Measurements from ENCODE around the gene CSNK2A1. TPM values are rescaled to one million over a fixed set of nuclear protein-coding genes. Genes with fewer than 3 reads are reported as not detected.

The CSNK2A1 gene
- total RNA-seq, 5 donors from 2014 or later (not counting 1 experiment from before 2014, with no cell fraction given): 73.7 to 84.4 (median 77.4) TPM

- no CpG with 5 or more reads among the region's 1 CpG for WGBS (ENCODE audit: insufficient coverage)
- CTCF ChIA-PET: no interaction called here
Observed at GRCh38 chr20:547394-547793, 3.8 kb upstream of the CSNK2A1 start.

GRCh38 chr20:546353-546752 lies 2.8 kb upstream of the CSNK2A1 start:
- WGBS (ENCODE audit: insufficient coverage): 90% methylated on average over 2 of the region's 3 CpGs
- Mint-ChIP-seq H3K27me3 (peaks cover 15 to 24% of the 10 kb centered on the region in 2 donors), H3K4me1 (peaks cover 29 to 35% (median 30%) of the 10 kb centered on the region in 3 donors), H3K36me3 (peaks cover 3% of the 10 kb centered on the region), H3K4me3 (no peak overlapping the region), H3K27ac (no peak overlapping the region), H3K9me3 (peaks cover 0 to 4% (median 0%) of the 10 kb centered on the region in 3 donors)
- H3K4me1 ChIP-seq (ENCODE audit: control insufficient read depth in 1 of 2, extremely low read depth in 1 of 2, insufficient read depth in 2 of 2, low read length in 2 of 2): peaks cover 10 to 21% of the 10 kb centered on the region in 2 experiments
- DNase-seq (no peak), ATAC-seq (replicated peaks in 1 of 4) (no peak)
- ChIA-PET POLR2A (no interaction called here), CTCF (no interaction called here)
- H3K4me3 ChIP-seq (ENCODE audit: control insufficient read depth in 1 of 2, extremely low read depth in 1 of 2, low read length in 1 of 2): no peak overlapping the region
- H3K36me3 ChIP-seq (ENCODE audit: control insufficient read depth in 2 of 2, extremely low read depth in 1 of 2, insufficient read depth in 1 of 2, low read length in 1 of 2): no peaks in the 10 kb centered on the region
- peaks cover 0 to 5% of the 10 kb centered on the region in 2 experiments for H3K27me3 ChIP-seq (replicated peaks in 1 of 2; ENCODE audit: control insufficient read depth in 2 of 2, extremely low read depth in 1 of 2, insufficient read depth in 2 of 2, low read length in 1 of 2)
- no peak overlapping the region for H3K27ac ChIP-seq (ENCODE audit: low read length)
- H3K9me3 ChIP-seq: no peaks in the 10 kb centered on the region

More at GRCh38 chr20:547394-547793, 3.8 kb upstream of the CSNK2A1 start:
- H3K4me1 Mint-ChIP-seq: peaks cover 19 to 25% (median 19%) of the 10 kb centered on the region in 3 donors
- peaks cover 0 to 4% (median 0%) of the 10 kb centered on the region in 3 donors for H3K9me3 Mint-ChIP-seq
- H3K27me3 Mint-ChIP-seq: peaks cover 18 to 34% of the 10 kb centered on the region in 2 donors
- Histone ChIP-seq H3K27me3 (replicated peaks in 1 of 2; ENCODE audit: control insufficient read depth in 2 of 2, extremely low read depth in 1 of 2, insufficient read depth in 2 of 2, low read length in 1 of 2) (peaks cover 0 to 8% of the 10 kb centered on the region in 2 experiments), H3K36me3 (ENCODE audit: control insufficient read depth in 2 of 2, extremely low read depth in 1 of 2, insufficient read depth in 1 of 2, low read length in 1 of 2) (no peaks in the 10 kb centered on the region), H3K27ac (ENCODE audit: low read length) (no peak overlapping the region), H3K4me1 (ENCODE audit: control insufficient read depth in 1 of 2, extremely low read depth in 1 of 2, insufficient read depth in 2 of 2, low read length in 2 of 2) (peaks cover 6 to 14% of the 10 kb centered on the region in 2 experiments), H3K9me3 (no peaks in the 10 kb centered on the region), H3K4me3 (ENCODE audit: control insufficient read depth in 1 of 2, extremely low read depth in 1 of 2, low read length in 1 of 2) (no peak overlapping the region)
- POLR2A ChIA-PET: no interaction called here
- peaks cover 3% of the 10 kb centered on the region for H3K36me3 Mint-ChIP-seq
- no peak overlapping the region for H3K27ac Mint-ChIP-seq
- ATAC-seq (replicated peaks in 1 of 4) (no peak), DNase-seq (no peak)
- no peak overlapping the region for H3K4me3 Mint-ChIP-seq

GRCh38 chr20:544153-544725 lies 649 bp upstream of the CSNK2A1 start:
- Histone ChIP-seq H3K9me3 (no peaks in the 10 kb centered on the region), H3K27me3 (replicated peaks in 1 of 2; ENCODE audit: control insufficient read depth in 2 of 2, extremely low read depth in 1 of 2, insufficient read depth in 2 of 2, low read length in 1 of 2) (no peaks in the 10 kb centered on the region), H3K4me1 (ENCODE audit: control insufficient read depth in 1 of 2, extremely low read depth in 1 of 2, insufficient read depth in 2 of 2, low read length in 2 of 2) (peaks cover 10 to 22% of the 10 kb centered on the region in 2 experiments), H3K4me3 (ENCODE audit: control insufficient read depth in 1 of 2, extremely low read depth in 1 of 2, low read length in 1 of 2) (peak overlapping the region in 1 of 2 donors; percentile 97), H3K27ac (ENCODE audit: low read length) (peak overlapping the region; percentile 95), H3K36me3 (ENCODE audit: control insufficient read depth in 2 of 2, extremely low read depth in 1 of 2, insufficient read depth in 1 of 2, low read length in 1 of 2) (no peaks in the 10 kb centered on the region)
- Mint-ChIP-seq H3K4me3 (peak overlapping the region; percentile 91 to 96 (median 92)), H3K36me3 (peaks cover 15% of the 10 kb centered on the region), H3K9me3 (peaks cover 0 to 7% (median 4%) of the 10 kb centered on the region in 3 donors), H3K27ac (peak overlapping the region; percentile 99 to 100), H3K4me1 (peaks cover 49 to 57% (median 50%) of the 10 kb centered on the region in 3 donors), H3K27me3 (peaks cover 4 to 8% of the 10 kb centered on the region in 2 donors)
- CTCF ChIA-PET: interaction anchor here (0.6 to 2.1 kb wide), 6 partner anchors 101 to 289 kb away, joined by 3 to 9 read pairs (median 5); partner anchors contain the start of genes FAM110A (in 1 of the 2) and RBCK1 (in 1 of the 2)
- 91% methylated on average over 2 of the region's 6 CpGs for WGBS (ENCODE audit: insufficient coverage)
- ATAC-seq (replicated peaks in 1 of 4): no peak
- POLR2A ChIA-PET: interaction anchor here (0.5 to 0.6 kb wide), 3 partner anchors 256 to 1529 kb away, joined by 3 to 5 read pairs (median 5); no protein-coding TSS in a partner anchor
- DNase-seq: no peak

GRCh38 chr20:542777-543368 lies 717 bp downstream of the CSNK2A1 start:
- Histone ChIP-seq H3K9me3 (no peaks in the 10 kb centered on the region), H3K27me3 (replicated peaks in 1 of 2; ENCODE audit: control insufficient read depth in 2 of 2, extremely low read depth in 1 of 2, insufficient read depth in 2 of 2, low read length in 1 of 2) (no peaks in the 10 kb centered on the region), H3K27ac (ENCODE audit: low read length) (no peak overlapping the region), H3K36me3 (ENCODE audit: control insufficient read depth in 2 of 2, extremely low read depth in 1 of 2, insufficient read depth in 1 of 2, low read length in 1 of 2) (no peaks in the 10 kb centered on the region), H3K4me1 (ENCODE audit: control insufficient read depth in 1 of 2, extremely low read depth in 1 of 2, insufficient read depth in 2 of 2, low read length in 2 of 2) (peaks cover 10 to 28% of the 10 kb centered on the region in 2 experiments), H3K4me3 (ENCODE audit: control insufficient read depth in 1 of 2, extremely low read depth in 1 of 2, low read length in 1 of 2) (peak overlapping the region; percentile 91 to 97)
- DNase-seq (peak in 10 of 35 experiments; percentile 1 to 23 (median 4)), ATAC-seq (replicated peaks in 1 of 4) (no peak)
- ChIA-PET CTCF (interaction anchor here in 1 of 2 donors (1.5 to 2.1 kb wide), 3 partner anchors 102 to 188 kb away, joined by 6 to 9 read pairs (median 6); partner anchors contain the start of gene RBCK1), POLR2A (no interaction called here)
- H3K36me3 Mint-ChIP-seq: peaks cover 21% of the 10 kb centered on the region
- H3K4me3 Mint-ChIP-seq: peak overlapping the region; percentile 91 to 96 (median 92)
- 1% methylated on average over 8 of the region's 12 CpGs for WGBS (ENCODE audit: insufficient coverage)
- H3K4me1 Mint-ChIP-seq: peaks cover 62 to 70% (median 63%) of the 10 kb centered on the region in 3 donors
- peaks cover 4% of the 10 kb centered on the region in 2 donors for H3K27me3 Mint-ChIP-seq
- H3K9me3 Mint-ChIP-seq: peaks cover 0 to 7% (median 4%) of the 10 kb centered on the region in 3 donors
- H3K27ac Mint-ChIP-seq: peak overlapping the region; percentile 28 to 57

GRCh38 chr20:540391-541201 lies 3.0 kb downstream of the CSNK2A1 start:
- Histone ChIP-seq H3K36me3 (ENCODE audit: control insufficient read depth in 2 of 2, extremely low read depth in 1 of 2, insufficient read depth in 1 of 2, low read length in 1 of 2) (no peaks in the 10 kb centered on the region), H3K4me3 (ENCODE audit: control insufficient read depth in 1 of 2, extremely low read depth in 1 of 2, low read length in 1 of 2) (no peak overlapping the region), H3K9me3 (no peaks in the 10 kb centered on the region), H3K4me1 (ENCODE audit: control insufficient read depth in 1 of 2, extremely low read depth in 1 of 2, insufficient read depth in 2 of 2, low read length in 2 of 2) (peaks cover 16 to 30% of the 10 kb centered on the region in 2 experiments), H3K27ac (ENCODE audit: low read length) (no peak overlapping the region), H3K27me3 (replicated peaks in 1 of 2; ENCODE audit: control insufficient read depth in 2 of 2, extremely low read depth in 1 of 2, insufficient read depth in 2 of 2, low read length in 1 of 2) (no peaks in the 10 kb centered on the region)
- DNase-seq (no peak), ATAC-seq (replicated peaks in 1 of 4) (no peak)
- Mint-ChIP-seq H3K27ac (no peak overlapping the region), H3K4me1 (peaks cover 85 to 93% (median 85%) of the 10 kb centered on the region in 3 donors), H3K4me3 (peak overlapping the region in 1 of 3 donors; percentile 91), H3K27me3 (no peaks in the 10 kb centered on the region), H3K9me3 (peaks cover 0 to 7% (median 4%) of the 10 kb centered on the region in 3 donors), H3K36me3 (peaks cover 23% of the 10 kb centered on the region)
- ChIA-PET CTCF (no interaction called here), POLR2A (no interaction called here)
- 100% methylated on average over 3 of the region's 3 CpGs for WGBS (ENCODE audit: insufficient coverage)

GRCh38 chr20:539848-540247 lies 3.7 kb downstream of the CSNK2A1 start:
- H3K9me3 ChIP-seq: no peaks in the 10 kb centered on the region
- Mint-ChIP-seq H3K27ac (peak overlapping the region in 1 of 2 donors; percentile 44), H3K4me1 (peaks cover 91 to 100% (median 93%) of the 10 kb centered on the region in 3 donors), H3K4me3 (peak overlapping the region in 2 of 3 donors; percentile 26 to 91), H3K27me3 (no peaks in the 10 kb centered on the region), H3K36me3 (peaks cover 26% of the 10 kb centered on the region), H3K9me3 (peaks cover 0 to 7% (median 4%) of the 10 kb centered on the region in 3 donors)
- H3K27ac ChIP-seq (ENCODE audit: low read length): no peak overlapping the region
- 65% methylated on average over 2 of the region's 2 CpGs for WGBS (ENCODE audit: insufficient coverage)
- ATAC-seq (replicated peaks in 1 of 4) (no peak), DNase-seq (no peak)
- ChIA-PET CTCF (no interaction called here), POLR2A (no interaction called here)
- H3K4me3 ChIP-seq (ENCODE audit: control insufficient read depth in 1 of 2, extremely low read depth in 1 of 2, low read length in 1 of 2): no peak overlapping the region
- H3K27me3 ChIP-seq (replicated peaks in 1 of 2; ENCODE audit: control insufficient read depth in 2 of 2, extremely low read depth in 1 of 2, insufficient read depth in 2 of 2, low read length in 1 of 2): no peaks in the 10 kb centered on the region
- no peaks in the 10 kb centered on the region for H3K36me3 ChIP-seq (ENCODE audit: control insufficient read depth in 2 of 2, extremely low read depth in 1 of 2, insufficient read depth in 1 of 2, low read length in 1 of 2)
- peaks cover 16 to 30% of the 10 kb centered on the region in 2 experiments for H3K4me1 ChIP-seq (ENCODE audit: control insufficient read depth in 1 of 2, extremely low read depth in 1 of 2, insufficient read depth in 2 of 2, low read length in 2 of 2)
